ENCODE measurements around the gene AGXT2.

AGXT2 gene

GRCh38 chr5:35073160-35073559 lies 25.4 kb upstream of the AGXT2 start:
- in situ Hi-C loops (cut with HindIII; ENCODE audit: low sequenced_read_pairs): no loop called here
- no peak for DNase-seq (ENCODE audit: low read depth, low spot score)
- no peak for TF ChIP-seq CTCF (IDR thresholded peaks at IDR 0.05; ENCODE audit: low read depth, low read length)
- no peak overlapping the region for H3K4me3 ChIP-seq (ENCODE audit: low read depth, low read length)

GRCh38 chr5:35069188-35069587 lies 21.4 kb upstream of the AGXT2 start:
- in situ Hi-C loops (cut with HindIII; ENCODE audit: low sequenced_read_pairs): no loop called here
- H3K4me3 ChIP-seq (ENCODE audit: low read depth, low read length): no peak overlapping the region
- no peak for TF ChIP-seq CTCF (IDR thresholded peaks at IDR 0.05; ENCODE audit: low read depth, low read length)
- no peak for DNase-seq (ENCODE audit: low read depth, low spot score)

- no peak for TF ChIP-seq CTCF (IDR thresholded peaks at IDR 0.05; ENCODE audit: low read depth, low read length)
- in situ Hi-C loops (cut with HindIII; ENCODE audit: low sequenced_read_pairs): no loop called here
- DNase-seq (ENCODE audit: low read depth, low spot score): no peak
- H3K4me3 ChIP-seq (ENCODE audit: low read depth, low read length): no peak overlapping the region
These were observed 20.2 kb upstream of the AGXT2 start for GRCh38 chr5:35067985-35068384.

- H3K4me3 ChIP-seq (ENCODE audit: low read depth, low read length): no peak overlapping the region
- no peak for DNase-seq (ENCODE audit: low read depth, low spot score)
- TF ChIP-seq CTCF (IDR thresholded peaks at IDR 0.05; ENCODE audit: low read depth, low read length): no peak
- in situ Hi-C loops (cut with HindIII; ENCODE audit: low sequenced_read_pairs): no loop called here
These were observed 18.6 kb upstream of the AGXT2 start for GRCh38 chr5:35066260-35066795.

- in situ Hi-C loops (cut with HindIII; ENCODE audit: low sequenced_read_pairs): no loop called here
- no peak overlapping the region for H3K4me3 ChIP-seq (ENCODE audit: low read depth, low read length)
- no peak for TF ChIP-seq CTCF (IDR thresholded peaks at IDR 0.05; ENCODE audit: low read depth, low read length)
- no peak for DNase-seq (ENCODE audit: low read depth, low spot score)
These were observed 15.7 kb upstream of the AGXT2 start for GRCh38 chr5:35063414-35063813.

- in situ Hi-C loops (cut with HindIII; ENCODE audit: low sequenced_read_pairs): no loop called here
- no peak for DNase-seq (ENCODE audit: low read depth, low spot score)
- TF ChIP-seq CTCF (IDR thresholded peaks at IDR 0.05; ENCODE audit: low read depth, low read length): no peak
- no peak overlapping the region for H3K4me3 ChIP-seq (ENCODE audit: low read depth, low read length)
These were observed 13.5 kb upstream of the AGXT2 start for GRCh38 chr5:35061211-35061770.
